NB4 (cell line): Measurements from ENCODE around the gene LRP1B.

Experiments
- DNase-seq: peaks from one replicate; pipeline ENCODE4 v3.0.0; 2010; ENCODE audit warnings: low read depth
- H3K4me3 ChIP-seq: one replicate; pipeline ENCODE4 v1.5.1; 2011; ENCODE audit warnings: mild to moderate bottlenecking, low read depth, low read length, moderate library complexity
- CTCF ChIP-seq: IDR thresholded peaks from one replicate; pipeline ENCODE4 v1.5.1; 2012; ENCODE audit warnings: low read depth, low read length
- MAX ChIP-seq: IDR thresholded peaks from 2 replicates; pipeline ENCODE4 v1.6.1; 2011; ENCODE audit warnings: low read depth, low read length
- MYC ChIP-seq: IDR thresholded peaks from 2 replicates; pipeline ENCODE4 v1.6.1; 2011; ENCODE audit warnings: low read depth, low read length
- POLR2A ChIP-seq: IDR thresholded peaks from 2 replicates; pipeline ENCODE4 v1.6.1; 2011; ENCODE audit warnings: mild to moderate bottlenecking; ENCODE audit not compliant: insufficient read length; ENCODE audit errors: extremely low read depth

LRP1B gene

DNA sequence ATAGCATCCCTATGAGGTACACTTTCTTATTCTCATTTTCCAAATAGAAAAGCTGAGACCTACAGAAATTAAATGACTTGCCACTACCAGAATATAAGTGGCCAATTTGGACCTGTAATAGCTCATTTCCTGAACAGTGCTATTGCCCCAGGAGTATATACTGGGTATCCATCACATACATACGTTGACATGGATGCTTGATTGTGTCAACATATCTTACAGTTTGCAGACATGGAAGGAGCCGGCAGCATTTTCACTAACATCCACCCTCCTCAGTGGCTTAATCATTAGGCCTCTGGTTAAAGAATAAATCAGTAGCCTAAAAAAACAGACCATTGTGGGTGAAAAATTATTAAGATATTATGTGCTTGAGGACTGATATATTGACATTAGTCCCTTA lies 829.3 kb downstream of the LRP1B start:
- no peak for DNase-seq
- TF ChIP-seq MYC, result no peak
- TF ChIP-seq MAX, result no peak
- no peak for TF ChIP-seq CTCF
- H3K4me3 ChIP-seq, result no peak overlapping the region

- H3K4me3 ChIP-seq, result no peak overlapping the region
- TF ChIP-seq CTCF (no peak), POLR2A (no peak), MYC (0 out of 2 replicates have a peak, but pooled peaks have one; percentile 8), MAX (no peak)
- DNase-seq, result peak; percentile 25
Measured at GRCh38 chr2:141280037-141280436, 850.8 kb downstream of the LRP1B start.

DNA sequence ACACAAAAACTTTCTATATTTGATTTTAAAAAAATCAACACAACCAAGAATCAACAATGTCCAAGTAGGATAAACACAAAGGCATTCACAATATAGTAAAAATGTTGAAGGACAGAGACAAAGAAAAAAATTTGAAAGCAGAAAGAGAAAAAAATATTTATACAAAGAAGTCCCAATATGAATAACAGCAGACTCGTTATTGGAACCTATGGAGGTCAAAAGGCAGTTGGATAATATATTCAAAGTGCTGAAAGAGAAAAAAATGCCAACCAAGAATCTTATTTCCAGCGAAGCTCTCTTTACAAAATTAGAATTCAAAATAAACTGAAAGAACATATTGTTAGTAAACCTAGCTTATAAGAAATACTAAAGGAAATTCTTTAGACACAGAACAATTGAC lies 859.5 kb downstream of the LRP1B start:
- no peak overlapping the region for H3K4me3 ChIP-seq
- no peak for DNase-seq
- no peak for TF ChIP-seq MYC
- TF ChIP-seq CTCF, result no peak
- TF ChIP-seq MAX, result no peak
- TF ChIP-seq POLR2A, result no peak

DNA sequence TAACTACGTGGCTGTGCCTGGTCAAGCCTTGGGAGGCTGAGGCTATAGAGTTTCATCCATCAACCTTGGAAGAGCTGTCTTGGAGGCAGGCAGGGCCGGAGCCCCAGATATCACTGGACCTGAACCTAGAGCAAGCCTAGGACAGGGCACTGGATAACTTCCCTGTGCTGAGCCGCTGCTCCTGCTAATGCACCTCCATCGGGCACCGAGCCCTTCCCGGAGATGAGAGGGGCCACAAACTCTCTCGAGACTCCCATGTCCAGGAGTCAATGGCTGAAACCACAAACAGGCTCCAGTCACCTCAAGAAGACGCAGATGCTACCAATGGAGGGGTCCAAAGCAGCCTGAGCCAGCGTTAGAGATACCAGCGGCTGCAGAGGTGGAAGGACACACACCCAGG lies 866.0 kb downstream of the LRP1B start:
- TF ChIP-seq MAX (no peak), POLR2A (no peak), MYC (no peak), CTCF (no peak)
- no peak for DNase-seq
- no peak overlapping the region for H3K4me3 ChIP-seq

DNA sequence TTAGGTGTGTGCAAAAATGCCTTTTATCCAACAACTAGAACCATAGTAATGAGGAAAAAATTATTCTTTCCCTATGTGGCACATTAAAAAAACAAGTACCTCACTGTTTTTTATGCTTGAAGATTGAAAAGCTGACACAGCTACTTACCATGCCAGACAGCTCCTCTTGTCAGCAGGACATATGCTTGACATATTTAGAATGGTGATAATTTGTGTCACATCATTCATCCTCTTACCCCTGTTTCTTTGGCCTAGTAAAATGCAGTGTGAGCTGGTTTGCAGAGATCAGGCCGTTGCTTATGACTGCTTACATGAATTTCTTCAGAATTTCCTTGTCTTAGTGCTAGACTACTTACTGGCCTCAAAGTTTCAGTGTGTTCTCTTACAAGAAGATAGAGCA lies 869.9 kb downstream of the LRP1B start:
- no peak overlapping the region for H3K4me3 ChIP-seq
- DNase-seq, result no peak
- TF ChIP-seq POLR2A, result no peak
- no peak for TF ChIP-seq MYC
- TF ChIP-seq MAX, result no peak
- no peak for TF ChIP-seq CTCF

DNA sequence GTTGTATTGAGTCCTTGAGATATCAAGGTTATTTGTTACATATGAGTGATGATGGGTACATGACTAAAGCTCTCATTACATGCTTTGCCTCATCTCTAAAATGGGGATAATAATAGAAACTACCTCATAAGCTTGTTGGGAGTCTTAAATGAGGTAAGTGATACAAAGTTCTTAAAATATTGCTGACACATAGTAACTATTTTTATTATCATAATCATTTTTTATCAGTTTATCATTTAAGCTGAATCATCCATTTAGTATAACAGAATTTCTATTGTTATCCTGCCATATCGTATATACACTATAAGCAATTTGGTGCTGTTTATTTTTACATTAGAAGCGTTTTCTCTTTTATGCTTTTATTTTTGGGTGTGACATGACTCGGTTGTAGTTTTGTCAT lies 871.1 kb downstream of the LRP1B start:
- H3K4me3 ChIP-seq, result no peak overlapping the region
- TF ChIP-seq MYC (no peak), POLR2A (no peak), CTCF (no peak), MAX (no peak)
- no peak for DNase-seq
